ENCODE measurements around the gene RPL11.

RPL11 gene

DNA sequence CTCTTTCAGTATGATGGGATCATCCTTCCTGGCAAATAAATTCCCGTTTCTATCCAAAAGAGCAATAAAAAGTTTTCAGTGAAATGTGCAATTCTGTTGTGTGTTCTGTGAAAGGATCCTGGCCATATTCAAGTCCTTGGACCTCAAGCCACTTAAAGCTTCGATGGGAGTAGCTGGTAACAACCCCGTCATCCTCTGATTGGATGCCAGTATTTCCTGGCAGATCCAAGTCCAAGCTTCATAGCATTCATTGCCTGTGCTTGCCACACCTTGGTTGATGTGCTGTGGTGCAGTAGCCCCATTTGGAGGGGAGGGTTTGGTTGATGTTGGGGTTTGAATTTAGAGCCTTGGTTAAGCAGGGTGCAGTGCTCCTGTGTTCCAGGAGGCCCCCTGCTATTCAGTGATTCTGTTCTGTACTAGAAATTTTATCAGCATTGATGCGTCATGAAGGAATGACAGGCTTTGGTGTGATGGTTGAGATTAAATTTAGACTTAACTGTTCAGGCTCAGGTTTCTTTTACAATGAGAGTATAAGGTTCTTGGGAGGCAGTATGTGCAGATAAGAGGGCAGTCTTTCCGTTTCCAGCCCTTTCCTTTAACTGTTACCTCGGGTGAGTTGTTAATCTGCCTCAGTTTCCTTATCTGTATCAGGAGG, 4.9 kb downstream of the RPL11 start:
- peak overlapping the region; percentile 86 for H3K4me3 Mint-ChIP-seq
- no peaks in the 10 kb centered on the region for H3K9me3 Mint-ChIP-seq
- H3K36me3 Mint-ChIP-seq (ENCODE audit: low read depth), result peaks cover 94% of the 10 kb centered on the region
- ATAC-seq (no peak), DNase-seq (no peak)
- no peaks in the 10 kb centered on the region for H3K27me3 Mint-ChIP-seq
- peak overlapping the region; percentile 97 for H3K27ac Mint-ChIP-seq
- H3K4me1 Mint-ChIP-seq, result peaks cover 75% of the 10 kb centered on the region

DNA sequence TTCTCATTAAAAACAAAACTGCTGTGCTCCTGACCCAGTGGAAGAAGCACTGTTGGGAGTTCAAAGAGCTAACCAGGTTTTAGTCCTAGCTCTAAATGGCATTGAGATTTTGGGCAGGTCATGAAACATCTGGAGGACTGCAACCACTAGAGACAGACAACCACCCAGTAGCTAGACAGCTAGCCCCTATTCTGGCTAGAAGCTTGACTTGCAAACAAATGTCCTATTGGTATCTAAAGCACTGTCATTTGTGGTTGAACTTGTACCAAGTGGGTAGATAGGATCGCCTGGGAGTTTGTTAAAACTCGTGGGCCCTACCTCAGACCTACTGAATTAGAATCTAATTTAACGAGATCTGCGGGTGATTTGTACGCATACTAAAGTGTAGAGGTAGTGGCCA, 6.9 kb downstream of the RPL11 start:
- H3K27me3 Mint-ChIP-seq, result no peaks in the 10 kb centered on the region
- peak overlapping the region; percentile 97 for H3K27ac Mint-ChIP-seq
- H3K4me3 Mint-ChIP-seq, result peak overlapping the region; percentile 86
- H3K36me3 Mint-ChIP-seq (ENCODE audit: low read depth), result peaks cover 87% of the 10 kb centered on the region
- ATAC-seq (no peak), DNase-seq (no peak)
- peaks cover 66% of the 10 kb centered on the region for H3K4me1 Mint-ChIP-seq
- H3K9me3 Mint-ChIP-seq, result no peaks in the 10 kb centered on the region

DNA sequence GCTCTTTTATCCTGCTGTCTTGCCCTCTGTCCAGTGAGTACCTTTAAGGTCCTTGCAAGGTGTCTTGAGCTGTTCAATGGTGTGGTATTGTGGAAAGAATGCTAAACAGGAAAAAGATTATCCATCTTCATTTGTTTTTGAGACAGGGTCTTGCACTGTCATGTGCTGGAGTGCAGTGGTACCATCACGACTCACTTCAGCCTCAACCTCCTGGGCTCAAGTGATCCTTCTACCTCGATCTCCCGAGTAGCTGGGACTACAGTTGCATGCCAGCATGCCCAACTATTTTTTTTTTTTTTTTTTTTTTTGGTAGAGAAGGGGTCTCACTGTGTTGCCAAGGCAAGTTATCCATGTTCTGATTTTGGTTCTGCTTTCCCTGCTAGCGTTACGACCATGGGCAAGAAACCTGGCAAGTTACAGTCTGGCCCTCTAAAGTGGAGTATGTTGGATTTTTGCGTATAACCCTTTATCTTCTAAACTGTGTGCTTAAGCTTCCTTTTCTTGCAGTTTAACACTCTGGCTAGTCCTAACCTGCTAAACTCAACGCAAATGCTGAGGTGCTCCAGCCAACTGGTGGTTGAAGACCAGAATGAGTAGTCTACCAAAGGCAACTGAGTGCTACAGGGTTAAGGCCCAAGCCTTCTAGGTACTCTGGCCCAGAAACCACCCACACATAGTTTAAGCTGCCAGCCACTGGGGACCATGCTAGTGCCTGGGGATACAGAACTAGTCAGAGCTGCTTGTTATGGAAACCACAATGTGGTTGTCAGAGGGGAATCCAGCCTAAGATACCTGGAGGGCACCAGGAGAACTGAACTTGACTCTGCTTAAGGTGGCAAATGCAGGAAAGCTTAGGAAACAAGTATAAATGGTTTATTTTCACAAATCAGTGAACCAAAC, 7.9 kb downstream of the RPL11 start:
- Mint-ChIP-seq H3K36me3 (ENCODE audit: low read depth) (peaks cover 79% of the 10 kb centered on the region), H3K27me3 (no peaks in the 10 kb centered on the region), H3K9me3 (no peaks in the 10 kb centered on the region), H3K4me1 (peaks cover 55% of the 10 kb centered on the region), H3K27ac (peak overlapping the region; percentile 73), H3K4me3 (no peak overlapping the region)
- DNase-seq (peak; percentile 41), ATAC-seq (peak; percentile 91)

DNA sequence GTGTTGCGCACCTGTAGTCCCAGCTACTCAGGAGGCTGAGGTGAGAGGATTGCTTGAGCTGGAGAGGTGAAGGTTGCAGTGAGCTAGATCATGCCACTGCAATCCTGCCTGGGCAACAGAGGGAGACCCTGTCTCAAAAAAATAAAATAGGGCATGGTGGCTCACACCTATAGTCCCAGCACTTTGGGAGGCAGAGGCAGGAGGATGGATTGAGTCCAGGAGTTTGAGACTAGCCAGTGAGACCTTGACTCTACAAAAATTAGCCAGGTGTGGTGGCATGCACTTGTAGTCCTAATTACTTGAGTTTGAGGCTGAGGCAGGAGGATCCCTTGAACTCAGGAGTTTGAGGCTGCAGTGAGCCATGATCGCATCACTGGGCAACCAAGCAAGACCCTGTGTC, 9.7 kb downstream of the RPL11 start:
- H3K9me3 Mint-ChIP-seq, result no peaks in the 10 kb centered on the region
- no peaks in the 10 kb centered on the region for H3K27me3 Mint-ChIP-seq
- DNase-seq (no peak), ATAC-seq (no peak)
- H3K4me3 Mint-ChIP-seq, result no peak overlapping the region
- peak overlapping the region; percentile 31 for H3K27ac Mint-ChIP-seq
- H3K4me1 Mint-ChIP-seq, result peaks cover 37% of the 10 kb centered on the region
- H3K36me3 Mint-ChIP-seq (ENCODE audit: low read depth), result peaks cover 63% of the 10 kb centered on the region

DNA sequence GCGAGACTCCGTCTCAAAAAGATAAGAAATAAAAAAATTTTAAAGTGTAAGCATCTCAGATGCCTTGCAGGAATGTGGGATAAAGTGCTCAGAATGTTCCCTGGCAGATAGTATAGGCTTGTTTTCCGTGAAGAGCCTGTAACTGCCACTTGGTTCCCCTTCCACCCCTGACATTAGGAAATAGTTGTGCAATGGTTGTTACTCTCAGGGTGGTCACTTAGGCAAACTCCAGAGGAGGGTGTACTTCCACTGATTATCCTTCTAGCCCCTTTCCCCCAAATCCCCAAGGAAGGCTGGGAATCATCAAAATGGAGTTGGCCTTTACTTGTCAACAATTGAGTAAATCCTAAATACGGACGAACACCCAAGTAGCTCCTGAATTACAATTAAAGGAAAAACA, 10.4 kb downstream of the RPL11 start:
- Mint-ChIP-seq H3K4me3 (no peak overlapping the region), H3K4me1 (peaks cover 30% of the 10 kb centered on the region), H3K9me3 (no peaks in the 10 kb centered on the region), H3K27me3 (no peaks in the 10 kb centered on the region), H3K27ac (no peak overlapping the region), H3K36me3 (ENCODE audit: low read depth) (peaks cover 56% of the 10 kb centered on the region)
- ATAC-seq (no peak), DNase-seq (no peak)

DNA sequence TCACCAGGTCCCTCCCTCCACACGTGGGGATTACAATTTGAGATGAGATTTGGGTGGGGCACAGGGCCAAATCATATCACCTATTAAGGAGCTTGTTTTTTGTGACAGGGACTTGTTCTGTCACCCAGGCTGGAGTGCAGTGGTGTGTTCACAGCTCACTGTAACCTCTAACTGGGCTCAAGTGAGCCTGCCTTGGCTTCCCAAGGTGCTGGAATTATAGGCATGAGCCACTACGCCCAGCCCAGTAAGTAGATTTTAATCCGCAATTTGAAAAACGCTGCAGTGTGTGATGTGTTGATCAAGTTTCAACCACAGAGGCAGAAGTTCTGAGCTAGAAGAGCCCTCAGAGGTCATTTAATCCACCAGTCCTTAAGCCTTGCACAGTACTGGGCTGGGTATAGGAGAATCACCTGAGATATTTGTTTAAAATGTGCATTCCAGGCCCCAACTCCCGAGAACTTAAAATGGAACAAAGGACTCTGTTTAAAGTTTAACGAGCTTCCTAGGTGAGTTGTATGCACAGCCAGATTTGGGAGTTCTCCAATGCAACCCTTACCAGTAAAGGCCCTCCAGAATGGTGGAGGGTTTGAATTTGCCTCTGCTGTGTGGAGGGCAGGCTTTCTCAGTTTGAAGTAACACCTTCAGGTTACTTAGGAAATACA, 13.4 kb downstream of the RPL11 start:
- ATAC-seq (no peak), DNase-seq (no peak)
- H3K36me3 Mint-ChIP-seq (ENCODE audit: low read depth), result peaks cover 36% of the 10 kb centered on the region
- no peaks in the 10 kb centered on the region for H3K9me3 Mint-ChIP-seq
- H3K4me3 Mint-ChIP-seq, result no peak overlapping the region
- H3K27me3 Mint-ChIP-seq, result no peaks in the 10 kb centered on the region
- peaks cover 8% of the 10 kb centered on the region for H3K4me1 Mint-ChIP-seq
- no peak overlapping the region for H3K27ac Mint-ChIP-seq

DNA sequence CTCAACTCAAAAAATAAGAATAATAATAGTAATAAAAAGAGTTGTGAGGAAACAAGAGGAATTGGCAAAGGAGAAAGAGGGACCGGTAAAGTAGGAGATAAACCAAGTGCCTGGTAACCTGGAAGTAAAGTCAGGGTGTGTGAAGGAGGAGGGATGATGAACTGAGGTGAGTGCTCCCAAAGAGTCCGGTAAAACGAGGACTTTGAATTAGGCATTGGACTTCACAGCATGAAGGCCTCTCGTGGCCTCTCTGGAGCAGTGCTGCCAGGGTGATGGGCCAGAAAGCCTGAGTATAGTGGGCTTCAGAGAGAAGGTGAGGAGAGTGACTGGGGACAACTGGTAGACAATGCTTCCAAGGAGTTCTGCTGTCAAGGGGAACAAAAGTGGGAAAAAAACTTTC, 17.6 kb downstream of the RPL11 start:
- no peak overlapping the region for H3K4me3 Mint-ChIP-seq
- no peak for DNase-seq
- H3K4me1 Mint-ChIP-seq, result peaks cover 7% of the 10 kb centered on the region
- H3K9me3 Mint-ChIP-seq, result no peaks in the 10 kb centered on the region
- no peak for ATAC-seq
- peak overlapping the region; percentile 73 for H3K27ac Mint-ChIP-seq
- H3K27me3 Mint-ChIP-seq, result no peaks in the 10 kb centered on the region
- peaks cover 11% of the 10 kb centered on the region for H3K36me3 Mint-ChIP-seq (ENCODE audit: low read depth)

DNA sequence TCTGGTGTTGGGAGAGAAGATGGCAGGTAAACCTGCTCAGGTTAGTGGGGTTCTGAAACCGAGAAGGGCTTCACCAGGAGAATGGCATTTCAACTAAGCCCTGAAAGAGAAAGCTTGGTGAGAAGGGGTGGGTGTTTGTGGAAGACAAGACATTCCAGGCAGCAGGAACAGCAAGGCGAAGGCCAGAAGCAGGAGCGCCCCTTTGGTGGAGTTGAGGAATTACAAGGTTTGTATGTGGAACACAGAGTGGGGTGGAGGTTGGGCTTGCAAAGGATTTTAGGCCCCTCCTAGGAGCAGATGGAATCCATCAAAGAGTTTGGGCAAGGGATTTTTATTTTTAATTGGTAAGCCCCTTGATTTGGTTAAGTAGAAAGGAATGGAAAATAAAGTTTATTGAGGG, 26.9 kb downstream of the RPL11 start:
- no peaks in the 10 kb centered on the region for H3K9me3 Mint-ChIP-seq

DNA sequence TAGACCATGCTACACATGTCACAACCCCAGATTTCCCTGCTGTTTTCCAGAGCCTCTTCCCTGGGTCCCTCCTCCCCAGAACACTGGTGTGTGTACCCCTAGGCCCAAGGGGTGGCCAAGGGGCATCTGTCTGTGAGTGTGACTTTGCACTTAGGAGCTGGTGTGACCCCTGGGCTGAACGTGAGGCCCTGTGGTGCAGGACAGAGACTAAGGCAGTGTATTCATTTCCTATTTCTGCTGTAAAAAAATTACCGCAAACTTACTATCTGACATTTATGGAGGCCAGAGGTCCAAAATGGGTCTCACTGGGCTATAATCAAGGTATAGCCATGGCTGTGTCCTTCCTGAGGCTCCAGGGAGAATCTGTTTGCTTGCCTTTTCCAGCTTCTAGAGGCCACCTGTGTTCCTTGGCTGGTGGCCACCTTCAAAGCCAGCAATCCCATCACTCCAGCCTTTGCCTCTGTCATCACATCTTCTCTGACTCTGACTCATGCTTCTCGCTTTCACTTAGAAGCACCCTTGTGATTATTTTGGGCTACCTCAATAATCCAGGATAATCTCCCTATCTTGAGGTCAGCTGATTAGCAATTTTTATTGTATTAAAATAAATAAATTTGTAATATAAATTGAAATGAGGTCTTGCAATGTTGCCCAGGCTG, 27.7 kb downstream of the RPL11 start:
- Mint-ChIP-seq H3K27me3 (no peaks in the 10 kb centered on the region), H3K27ac (peak overlapping the region; percentile 46), H3K4me3 (no peak overlapping the region), H3K4me1 (peaks cover 35% of the 10 kb centered on the region), H3K36me3 (ENCODE audit: low read depth) (peaks cover 5% of the 10 kb centered on the region), H3K9me3 (no peaks in the 10 kb centered on the region)
- DNase-seq (no peak), ATAC-seq (no peak)

More for the DNA sequence above, 26.9 kb downstream of the RPL11 start:
- no peak overlapping the region for H3K27ac Mint-ChIP-seq
- ATAC-seq (no peak), DNase-seq (no peak)
- H3K27me3 Mint-ChIP-seq, result no peaks in the 10 kb centered on the region
- H3K4me1 Mint-ChIP-seq, result peaks cover 33% of the 10 kb centered on the region
- no peak overlapping the region for H3K4me3 Mint-ChIP-seq
- H3K36me3 Mint-ChIP-seq (ENCODE audit: low read depth), result peaks cover 5% of the 10 kb centered on the region

DNA sequence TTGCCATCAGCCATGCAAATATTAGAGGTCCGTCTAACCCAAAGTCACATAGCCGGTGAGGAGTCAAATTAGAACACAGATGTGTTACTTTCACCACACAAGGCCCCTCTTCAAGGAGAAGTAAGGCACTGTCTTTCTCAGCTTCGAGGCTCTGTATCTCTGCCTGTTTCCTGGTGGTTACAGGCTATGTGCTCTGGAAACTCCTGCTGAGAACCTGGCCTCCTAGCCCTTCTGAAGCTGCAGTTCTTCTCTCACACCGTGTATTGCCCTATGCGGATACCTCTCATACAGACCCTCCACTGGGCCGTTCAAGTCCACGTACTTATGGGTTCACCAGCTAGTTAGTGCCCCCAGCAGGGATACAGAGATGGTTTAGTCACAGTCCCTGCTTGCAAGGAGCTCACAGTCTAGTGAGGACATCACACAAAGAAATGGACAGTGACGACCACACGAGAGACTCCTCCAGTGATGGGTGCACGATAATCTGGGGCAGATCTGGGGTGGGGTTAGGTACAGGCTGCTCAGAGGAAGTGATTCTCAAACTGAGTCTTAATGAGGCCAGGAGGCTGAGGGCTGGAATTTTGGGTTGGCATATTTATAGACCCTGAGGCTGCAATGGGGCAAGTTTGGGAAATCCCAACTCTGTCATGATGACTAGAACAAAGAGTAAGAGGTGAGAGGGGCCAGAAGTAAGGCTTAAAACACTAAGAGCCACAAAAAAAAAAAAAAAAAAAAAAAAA, 28.8 kb downstream of the RPL11 start:
- peaks cover 35% of the 10 kb centered on the region for H3K4me1 Mint-ChIP-seq
- H3K9me3 Mint-ChIP-seq, result no peaks in the 10 kb centered on the region
- H3K36me3 Mint-ChIP-seq (ENCODE audit: low read depth), result peaks cover 5% of the 10 kb centered on the region
- peak overlapping the region; percentile 4 for H3K4me3 Mint-ChIP-seq
- peak overlapping the region; percentile 56 for H3K27ac Mint-ChIP-seq
- H3K27me3 Mint-ChIP-seq, result no peaks in the 10 kb centered on the region
- peak; percentile 86 for ATAC-seq
- DNase-seq, result peak; percentile 31

DNA sequence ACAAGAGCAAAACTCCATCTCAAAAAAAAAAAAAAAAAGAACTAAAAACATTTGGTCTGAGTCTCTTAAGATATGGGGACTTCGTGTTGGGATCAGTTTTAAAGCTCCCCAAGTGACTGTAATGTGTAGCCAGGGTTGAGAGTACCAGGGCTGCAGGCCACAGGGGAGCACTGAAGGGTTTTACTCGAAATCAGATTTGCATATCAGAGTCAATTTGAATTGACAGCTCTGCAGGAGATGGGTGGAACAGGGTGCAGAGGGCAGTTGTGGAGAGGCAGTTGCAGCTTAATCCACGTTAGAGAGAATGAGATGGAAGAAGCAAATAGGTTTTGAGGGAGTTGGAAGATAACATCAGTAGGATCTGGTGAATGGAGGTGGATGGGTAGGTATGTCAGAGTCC, 31.0 kb downstream of the RPL11 start:
- Mint-ChIP-seq H3K4me3 (peak overlapping the region; percentile 5), H3K4me1 (peaks cover 36% of the 10 kb centered on the region), H3K27ac (no peak overlapping the region), H3K36me3 (ENCODE audit: low read depth) (no peaks in the 10 kb centered on the region), H3K27me3 (no peaks in the 10 kb centered on the region), H3K9me3 (no peaks in the 10 kb centered on the region)
- DNase-seq, result no peak
- no peak for ATAC-seq

DNA sequence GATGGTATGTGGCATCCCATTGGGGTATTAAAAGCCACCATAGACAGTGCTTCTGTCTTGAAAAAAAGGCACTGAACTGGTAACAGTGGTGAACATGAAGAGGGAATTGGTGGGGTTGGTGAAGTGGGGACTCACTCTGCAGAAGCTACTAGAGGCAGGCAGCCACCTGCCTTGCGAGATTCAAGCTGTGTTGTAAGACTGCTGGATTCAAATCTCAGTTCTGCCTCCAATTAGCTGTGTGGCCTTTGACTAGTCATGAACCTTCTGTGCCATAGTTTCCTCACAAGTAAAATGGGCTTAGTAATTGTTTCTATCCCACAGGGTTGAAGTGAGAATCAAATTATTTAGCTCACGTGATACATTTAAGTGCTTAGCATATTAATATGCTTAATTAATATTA, 35.1 kb downstream of the RPL11 start:
- DNase-seq, result no peak
- H3K4me1 Mint-ChIP-seq, result peaks cover 24% of the 10 kb centered on the region
- H3K27ac Mint-ChIP-seq, result no peak overlapping the region

DNA sequence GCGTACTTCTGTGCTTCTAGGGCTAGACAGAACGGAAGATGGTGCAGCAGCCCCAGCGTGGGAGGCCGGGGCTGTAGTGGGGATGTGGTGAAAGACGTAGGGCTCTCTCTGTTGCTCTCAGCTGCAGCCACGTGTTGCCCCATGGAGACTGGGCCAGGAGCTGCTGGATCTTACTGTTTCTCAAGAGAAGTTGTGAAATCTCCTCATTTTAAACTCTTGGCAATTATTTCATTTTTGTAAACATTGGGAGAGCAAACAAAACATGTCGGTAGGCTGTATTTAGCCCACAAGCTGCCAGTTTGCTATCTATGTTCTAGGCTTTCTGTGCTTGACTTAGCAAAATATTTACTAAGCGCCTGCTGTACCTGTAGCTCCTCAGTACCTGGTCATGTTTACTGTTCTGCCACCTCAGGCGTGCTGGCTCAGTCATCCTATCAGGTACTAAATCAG, 35.8 kb downstream of the RPL11 start:
- DNase-seq, result no peak
- no peak for ATAC-seq
- Mint-ChIP-seq H3K36me3 (ENCODE audit: low read depth) (no peaks in the 10 kb centered on the region), H3K4me3 (no peak overlapping the region), H3K27me3 (no peaks in the 10 kb centered on the region), H3K27ac (peak overlapping the region; percentile 26), H3K9me3 (no peaks in the 10 kb centered on the region), H3K4me1 (peaks cover 24% of the 10 kb centered on the region)

More for the DNA sequence above, 35.1 kb downstream of the RPL11 start:
- no peaks in the 10 kb centered on the region for H3K27me3 Mint-ChIP-seq
- H3K9me3 Mint-ChIP-seq, result no peaks in the 10 kb centered on the region
- no peak overlapping the region for H3K4me3 Mint-ChIP-seq
- no peaks in the 10 kb centered on the region for H3K36me3 Mint-ChIP-seq (ENCODE audit: low read depth)
- no peak for ATAC-seq

All from activated naive CD8-positive, alpha-beta T cell treated with anti-CD3 and anti-CD28 coated beads, Interleukin-2, amount 50 U/mL, for 24 hours (primary cell).